CD4-positive, alpha-beta T cell (primary cell): ENCODE data around the gene POU3F1. TPM values are rescaled to one million over a fixed set of nuclear protein-coding genes. Genes with fewer than 3 reads are reported as not detected.

Source experiments
- ATAC-seq: fragments of 200-7000 bp; cut with Tn5 transposase; one replicate; pipeline ENCODE4 v1.10.0; 2022; ENCODE audit warnings: mild to moderate bottlenecking; ENCODE audit not compliant: poor library complexity
- CTCF ChIA-PET: fragments of 350-600 bp; sonication (Branson Sonifier 250); formaldehyde crosslinking; loops from one replicate; lab custom pipeline; 2021; ENCODE audit warnings: antibody characterized with exemption, inconsistent platforms; lab: Charles Lee
- POLR2A ChIA-PET: fragments of 350-600 bp; sonication (Branson Sonifier 250); formaldehyde crosslinking; loops from one replicate; lab custom pipeline; 2021; ENCODE audit warnings: antibody characterized with exemption, inconsistent platforms; lab: Charles Lee
- DNase-seq, 14 experiments: peaks; one replicate each; pipeline ENCODE4 v3.0.0-alpha.2; 2013 to 2020; ENCODE audit warnings: mixed read lengths in 2 of 14
- H3K27ac ChIP-seq, 2 donors: one replicate each; pipeline versions ENCODE4 v1.5.1 to v1.7.0; 2013; ENCODE audit warnings: low read length in 2 of 2, low read depth in 1 of 2, mild to moderate bottlenecking in 1 of 2
- H3K27me3 ChIP-seq, 2 experiments: 1 replicate in 1 of 2; 2 replicates in 1 of 2; pipeline versions ENCODE4 v1.6.1 to v1.7.0; 2013; ENCODE audit warnings: low read length in 2 of 2, control low read depth in 1 of 2, mild to moderate bottlenecking in 1 of 2, moderate library complexity in 1 of 2; ENCODE audit not compliant: insufficient read depth in 2 of 2, control insufficient read depth in 1 of 2
- H3K36me3 ChIP-seq: one replicate; pipeline ENCODE4 v1.6.1; 2013; ENCODE audit warnings: low read length, control low read depth; ENCODE audit not compliant: insufficient read depth
- H3K4me1 ChIP-seq: one replicate; pipeline ENCODE4 v1.6.1; 2013; ENCODE audit warnings: low read length, control low read depth; ENCODE audit not compliant: insufficient read depth
- H3K4me3 ChIP-seq: one replicate; pipeline ENCODE4 v1.5.1; 2013; ENCODE audit warnings: mild to moderate bottlenecking, low read length, moderate library complexity
- H3K9me3 ChIP-seq, 2 experiments: 1 replicate in 1 of 2; 2 replicates in 1 of 2; pipeline versions ENCODE4 v1.6.1 to v1.7.0; 2013; ENCODE audit warnings: low read length in 2 of 2, mild to moderate bottlenecking in 2 of 2, control low read depth in 1 of 2, moderate library complexity in 1 of 2; ENCODE audit not compliant: control insufficient read depth in 1 of 2, insufficient read depth in 1 of 2
- H3K27ac Mint-ChIP-seq: one replicate; pipeline ENCODE4 v1.8.0; 2020; ENCODE audit warnings: mixed read lengths
- H3K27me3 Mint-ChIP-seq: one replicate; pipeline ENCODE4 v1.8.0; 2021; ENCODE audit warnings: mixed read lengths
- H3K36me3 Mint-ChIP-seq: one replicate; pipeline ENCODE4 v1.8.0; 2021; ENCODE audit warnings: low read depth, mixed read lengths
- H3K4me1 Mint-ChIP-seq: one replicate; pipeline ENCODE4 v1.8.0; 2021; ENCODE audit warnings: low read depth, mixed read lengths
- H3K4me3 Mint-ChIP-seq: one replicate; pipeline ENCODE4 v1.8.0; 2020; ENCODE audit warnings: mild to moderate bottlenecking, mixed read lengths
- H3K9me3 Mint-ChIP-seq: one replicate; pipeline ENCODE4 v1.8.0; 2020; ENCODE audit warnings: mixed read lengths
- CTCF ChIP-seq: fragments of 200-600 bp; IDR thresholded peaks from one replicate; pipeline ENCODE4 v1.8.0; 2022; ENCODE audit warnings: antibody characterized with exemption, mild to moderate bottlenecking
- intact Hi-C, 2 experiments: fragments of 100-400 bp; cut with DNase I in 1 of 2; cut with micrococcal nuclease in 1 of 2; formaldehyde crosslinking; loops; one replicate each; pipeline versions ENCODE4 v1.15.1 to v1.9.0; 2023 to 2025; cut with DNase I, micrococcal nuclease
- total RNA-seq, 174 experiments: library from RNA in 2 of 174; stranded (reverse) in 2 of 174; gene quantifications; one replicate each; pipeline ENCODE4 v1.2.3 and lab custom pipeline; 2021 to 2026

POU3F1 gene
- total RNA-seq, 2 experiments from 2014 or later: 0.22 to 0.27 TPM

DNA sequence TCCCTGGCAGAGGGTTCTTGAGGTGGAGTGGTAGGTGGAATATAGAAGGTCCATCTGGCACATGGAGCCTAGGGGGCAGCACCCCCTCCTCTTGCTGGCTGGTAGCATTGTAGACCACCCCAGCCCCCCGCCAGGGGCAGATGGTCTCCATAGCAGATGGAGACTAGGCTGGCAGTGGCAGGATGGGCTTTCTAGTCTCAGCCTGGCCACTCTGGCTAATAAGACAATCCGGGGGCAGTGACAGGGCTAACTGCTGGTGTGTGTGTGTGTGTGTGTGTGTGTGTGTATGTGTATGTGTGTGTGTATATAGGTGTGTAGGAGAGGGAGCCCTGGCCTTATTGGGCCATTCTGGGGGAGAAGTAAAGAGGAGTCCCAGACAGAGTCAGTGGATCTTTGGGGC lies 17.9 kb downstream of the POU3F1 start:
- DNase-seq (peak in 1 of 14 experiments; percentile 12), ATAC-seq (no peak)
- no peak for TF ChIP-seq CTCF
- ChIA-PET CTCF (no interaction called here), POLR2A (no interaction called here)
- Histone ChIP-seq H3K36me3 (peaks cover 23% of the 10 kb centered on the region), H3K9me3 (no peaks in the 10 kb centered on the region), H3K27me3 (no peaks in the 10 kb centered on the region), H3K4me1 (peaks cover 42% of the 10 kb centered on the region), H3K4me3 (no peak overlapping the region), H3K27ac (no peak overlapping the region)
- H3K27me3 Mint-ChIP-seq: no peaks in the 10 kb centered on the region
- no peak overlapping the region for H3K4me3 Mint-ChIP-seq
- no peaks in the 10 kb centered on the region for H3K9me3 Mint-ChIP-seq
- intact Hi-C loops: loop anchor here in 1 of 2 experiments (5.0 kb wide), 2 partner anchors 789 to 809 kb away; no protein-coding TSS in a partner anchor
- peaks cover 33% of the 10 kb centered on the region for H3K4me1 Mint-ChIP-seq
- H3K27ac Mint-ChIP-seq: no peak overlapping the region
- peaks cover 24% of the 10 kb centered on the region for H3K36me3 Mint-ChIP-seq

- Mint-ChIP-seq H3K4me1 (peaks cover 33% of the 10 kb centered on the region), H3K27me3 (no peaks in the 10 kb centered on the region), H3K9me3 (no peaks in the 10 kb centered on the region), H3K4me3 (no peak overlapping the region), H3K27ac (no peak overlapping the region), H3K36me3 (peaks cover 28% of the 10 kb centered on the region)
- peak in 2 of 14 experiments; percentile 18 to 27 for DNase-seq
- Histone ChIP-seq H3K4me1 (peaks cover 42% of the 10 kb centered on the region), H3K4me3 (no peak overlapping the region), H3K27me3 (no peaks in the 10 kb centered on the region), H3K36me3 (peaks cover 28% of the 10 kb centered on the region), H3K9me3 (no peaks in the 10 kb centered on the region), H3K27ac (no peak overlapping the region)
- intact Hi-C loops: loop anchor here in 1 of 2 experiments (5.0 kb wide), 2 partner anchors 789 to 809 kb away; no protein-coding TSS in a partner anchor
- POLR2A ChIA-PET: no interaction called here
- peak; percentile 54 for ATAC-seq
- TF ChIP-seq CTCF: no peak
- CTCF ChIA-PET: no interaction called here
Measured at GRCh38 chr1:38028105-38028591, 18.4 kb downstream of the POU3F1 start.

DNA sequence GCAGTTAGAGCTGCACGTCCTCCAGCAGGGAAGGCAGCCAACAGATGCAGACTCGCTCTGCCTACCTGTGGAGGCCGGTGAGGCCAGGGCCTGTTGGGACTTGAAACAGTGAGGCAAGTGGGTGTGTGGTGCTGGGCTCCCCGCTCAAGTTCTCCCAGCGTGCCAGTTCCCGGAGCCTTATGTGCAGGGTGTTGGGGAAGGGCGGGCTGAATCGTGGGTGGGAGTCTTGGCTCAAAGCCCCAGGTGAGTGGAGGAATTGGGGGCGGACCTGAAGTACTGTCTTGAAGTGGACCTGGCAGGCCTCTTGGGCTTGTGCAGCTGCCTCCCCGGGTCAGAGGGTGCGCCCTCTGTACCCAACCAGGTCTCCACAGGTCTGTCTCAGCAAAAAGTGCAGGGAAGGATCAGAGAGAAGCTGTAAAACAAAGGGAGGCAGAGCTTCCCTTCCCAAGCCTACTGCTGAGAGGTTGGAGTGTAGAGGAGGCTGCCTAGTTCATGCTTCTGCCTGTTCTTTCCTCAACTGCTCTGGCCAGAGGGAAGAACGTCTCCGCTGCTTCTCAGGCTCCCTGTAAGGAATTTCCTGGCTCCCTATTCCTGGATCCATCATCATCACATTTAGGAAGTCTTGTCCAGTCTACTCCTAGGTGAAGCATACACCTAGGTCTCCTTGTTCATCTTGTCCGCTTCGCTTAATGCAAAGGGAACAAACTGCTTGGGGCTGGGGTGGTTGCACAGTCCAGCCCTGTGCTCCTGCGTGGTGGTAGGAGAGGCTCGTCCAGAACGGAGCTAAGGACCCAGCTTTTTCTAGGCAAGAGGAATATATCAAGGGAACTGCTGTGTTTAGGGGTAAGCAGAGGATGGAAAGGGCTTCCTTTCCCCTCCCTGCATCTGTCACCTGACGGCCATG lies 19.1 kb downstream of the POU3F1 start:
- Histone ChIP-seq H3K9me3 (no peaks in the 10 kb centered on the region), H3K27ac (no peak overlapping the region), H3K4me3 (no peak overlapping the region), H3K27me3 (no peaks in the 10 kb centered on the region), H3K36me3 (peaks cover 35% of the 10 kb centered on the region), H3K4me1 (peaks cover 42% of the 10 kb centered on the region)
- Mint-ChIP-seq H3K4me1 (peaks cover 33% of the 10 kb centered on the region), H3K27ac (no peak overlapping the region), H3K9me3 (no peaks in the 10 kb centered on the region), H3K36me3 (peaks cover 33% of the 10 kb centered on the region), H3K27me3 (no peaks in the 10 kb centered on the region), H3K4me3 (no peak overlapping the region)
- CTCF ChIA-PET: interaction anchor here (1.1 to 1.6 kb wide), 3 partner anchors 44 to 808 kb away, joined by 3 to 4 read pairs (median 3); no protein-coding TSS in a partner anchor
- intact Hi-C loops: loop anchor here (2.0 to 5.0 kb wide), 4 partner anchors 559 to 810 kb away; no protein-coding TSS in a partner anchor
- TF ChIP-seq CTCF: no peak
- peak in 1 of 14 experiments; percentile 17 for DNase-seq
- POLR2A ChIA-PET: no interaction called here
- ATAC-seq: no peak
